Cardiac ventricle fibroblast (primary cell): ENCODE results near the gene DOP1A. TPM values are rescaled to one million over a fixed set of nuclear protein-coding genes. Genes with fewer than 3 reads are reported as not detected.

Source experiments
- total RNA-seq: library from RNA; depleted of rRNA; stranded (reverse); fragments of >200 nt; gene quantifications from 2 replicates; pipeline ENCODE4 v1.2.3, GENCODE V29; 2015

The DOP1A gene, protein sequence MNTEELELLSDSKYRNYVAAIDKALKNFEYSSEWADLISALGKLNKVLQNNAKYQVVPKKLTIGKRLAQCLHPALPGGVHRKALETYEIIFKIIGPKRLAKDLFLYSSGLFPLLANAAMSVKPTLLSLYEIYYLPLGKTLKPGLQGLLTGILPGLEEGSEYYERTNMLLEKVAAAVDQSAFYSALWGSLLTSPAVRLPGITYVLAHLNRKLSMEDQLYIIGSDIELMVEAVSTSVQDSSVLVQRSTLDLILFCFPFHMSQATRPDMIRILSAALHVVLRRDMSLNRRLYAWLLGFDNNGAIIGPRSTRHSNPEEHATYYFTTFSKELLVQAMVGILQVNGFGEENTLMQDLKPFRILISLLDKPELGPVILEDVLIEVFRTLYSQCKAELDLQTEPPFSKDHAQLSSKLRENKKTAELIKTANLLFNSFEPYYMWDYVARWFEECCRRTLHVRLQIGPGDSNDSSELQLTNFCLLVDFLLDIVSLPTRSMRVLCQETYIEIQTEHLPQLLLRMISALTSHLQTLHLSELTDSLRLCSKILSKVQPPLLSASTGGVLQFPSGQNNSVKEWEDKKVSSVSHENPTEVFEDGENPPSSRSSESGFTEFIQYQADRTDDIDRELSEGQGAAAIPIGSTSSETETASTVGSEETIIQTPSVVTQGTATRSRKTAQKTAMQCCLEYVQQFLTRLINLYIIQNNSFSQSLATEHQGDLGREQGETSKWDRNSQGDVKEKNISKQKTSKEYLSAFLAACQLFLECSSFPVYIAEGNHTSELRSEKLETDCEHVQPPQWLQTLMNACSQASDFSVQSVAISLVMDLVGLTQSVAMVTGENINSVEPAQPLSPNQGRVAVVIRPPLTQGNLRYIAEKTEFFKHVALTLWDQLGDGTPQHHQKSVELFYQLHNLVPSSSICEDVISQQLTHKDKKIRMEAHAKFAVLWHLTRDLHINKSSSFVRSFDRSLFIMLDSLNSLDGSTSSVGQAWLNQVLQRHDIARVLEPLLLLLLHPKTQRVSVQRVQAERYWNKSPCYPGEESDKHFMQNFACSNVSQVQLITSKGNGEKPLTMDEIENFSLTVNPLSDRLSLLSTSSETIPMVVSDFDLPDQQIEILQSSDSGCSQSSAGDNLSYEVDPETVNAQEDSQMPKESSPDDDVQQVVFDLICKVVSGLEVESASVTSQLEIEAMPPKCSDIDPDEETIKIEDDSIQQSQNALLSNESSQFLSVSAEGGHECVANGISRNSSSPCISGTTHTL (N-terminal part only)
- 6.6 and 23.8 TPM in 2 replicates for total RNA-seq

DNA sequence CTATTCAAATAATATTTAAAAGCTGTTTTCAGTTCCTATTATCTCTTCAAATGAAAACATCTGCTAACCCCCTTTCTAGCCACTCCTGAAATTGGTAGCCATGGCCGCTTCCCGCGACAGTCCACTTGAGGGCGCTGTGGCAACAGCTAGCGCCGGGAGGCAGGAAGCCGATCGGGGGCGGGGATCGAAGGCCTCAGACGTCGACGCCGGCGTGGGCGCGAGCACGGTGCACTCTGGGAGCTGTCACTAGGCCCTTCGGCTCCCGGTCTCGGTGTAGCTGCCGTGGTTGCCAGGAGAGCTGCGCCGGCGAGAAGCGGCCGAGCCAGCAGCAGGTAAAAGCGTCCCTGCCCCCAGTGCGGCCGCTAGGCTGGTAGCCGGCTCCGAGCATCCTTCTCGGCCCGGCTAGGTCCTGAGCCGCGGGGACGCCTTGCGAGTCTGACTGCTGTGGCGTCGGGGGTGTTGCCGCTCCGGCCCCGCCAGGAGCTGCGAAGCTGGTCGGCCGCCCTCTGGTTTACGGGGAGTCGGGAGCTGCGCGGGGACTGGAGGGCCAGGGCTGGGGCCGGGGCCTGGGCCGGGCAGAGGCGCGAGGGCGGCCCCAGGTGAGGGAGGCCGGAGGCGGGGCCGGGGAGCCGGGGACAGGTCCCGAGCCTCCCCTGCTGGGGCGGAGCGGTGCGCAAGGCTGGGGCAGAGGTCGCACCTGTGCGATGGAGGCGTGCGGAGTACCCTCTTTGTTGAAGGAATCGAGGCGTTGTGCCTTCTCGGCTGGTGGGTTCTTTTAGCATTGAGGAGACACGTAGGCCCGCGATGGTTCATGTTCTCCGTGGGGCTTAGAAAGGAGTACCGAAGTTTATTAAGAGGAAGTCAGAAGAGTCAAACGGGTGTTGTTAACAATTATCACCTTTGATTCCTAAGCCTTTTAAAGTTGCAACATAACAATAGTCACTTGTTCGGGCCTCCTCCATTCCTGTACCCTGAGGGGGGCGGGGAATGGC lies at the start of gene DOP1A:
TSS of gene DOP1A (plus strand) at position 224 of the 992 bp plus-strand sequence. CDS start 29,307 bp downstream, outside the sequence.

DNA sequence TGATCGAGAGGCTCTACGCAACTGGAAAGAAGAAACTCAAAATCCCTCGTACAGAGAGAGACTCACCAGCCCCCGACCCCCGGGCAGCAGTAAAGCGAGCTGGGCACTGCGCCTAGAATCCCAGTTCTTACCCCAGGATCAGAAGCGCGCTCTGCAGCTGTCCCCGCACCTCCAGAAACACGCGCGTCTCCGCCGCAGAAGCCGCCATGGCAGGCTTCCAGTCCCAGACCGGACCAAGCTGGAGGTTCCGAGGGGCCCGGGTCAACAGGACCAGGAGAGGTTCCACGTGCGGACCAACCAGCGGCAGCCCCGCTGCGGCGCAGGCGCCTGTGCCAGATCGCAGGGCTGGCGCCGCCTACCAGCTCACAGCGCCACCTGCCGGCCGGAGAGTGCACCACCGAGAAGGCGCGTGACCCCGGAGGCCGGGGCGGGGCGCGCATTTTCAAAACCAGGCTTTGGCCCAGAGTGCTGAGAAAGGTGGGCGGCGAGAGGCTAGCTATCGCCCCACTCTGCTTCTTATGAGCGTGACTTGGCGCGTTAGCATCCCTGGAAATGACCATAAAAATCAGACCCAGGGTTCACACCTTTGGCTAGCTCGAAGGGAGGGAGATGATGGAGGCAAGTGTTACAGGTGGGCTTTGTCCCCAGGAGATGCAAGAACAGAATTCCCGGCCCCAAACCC lies 1.8 kb upstream of the DOP1A start, which contains the start of gene UBE3D:
TSS of gene UBE3D (minus strand) at position 331 of the 682 bp plus-strand sequence. CDS start at position 208, 123 bp downstream.

DNA sequence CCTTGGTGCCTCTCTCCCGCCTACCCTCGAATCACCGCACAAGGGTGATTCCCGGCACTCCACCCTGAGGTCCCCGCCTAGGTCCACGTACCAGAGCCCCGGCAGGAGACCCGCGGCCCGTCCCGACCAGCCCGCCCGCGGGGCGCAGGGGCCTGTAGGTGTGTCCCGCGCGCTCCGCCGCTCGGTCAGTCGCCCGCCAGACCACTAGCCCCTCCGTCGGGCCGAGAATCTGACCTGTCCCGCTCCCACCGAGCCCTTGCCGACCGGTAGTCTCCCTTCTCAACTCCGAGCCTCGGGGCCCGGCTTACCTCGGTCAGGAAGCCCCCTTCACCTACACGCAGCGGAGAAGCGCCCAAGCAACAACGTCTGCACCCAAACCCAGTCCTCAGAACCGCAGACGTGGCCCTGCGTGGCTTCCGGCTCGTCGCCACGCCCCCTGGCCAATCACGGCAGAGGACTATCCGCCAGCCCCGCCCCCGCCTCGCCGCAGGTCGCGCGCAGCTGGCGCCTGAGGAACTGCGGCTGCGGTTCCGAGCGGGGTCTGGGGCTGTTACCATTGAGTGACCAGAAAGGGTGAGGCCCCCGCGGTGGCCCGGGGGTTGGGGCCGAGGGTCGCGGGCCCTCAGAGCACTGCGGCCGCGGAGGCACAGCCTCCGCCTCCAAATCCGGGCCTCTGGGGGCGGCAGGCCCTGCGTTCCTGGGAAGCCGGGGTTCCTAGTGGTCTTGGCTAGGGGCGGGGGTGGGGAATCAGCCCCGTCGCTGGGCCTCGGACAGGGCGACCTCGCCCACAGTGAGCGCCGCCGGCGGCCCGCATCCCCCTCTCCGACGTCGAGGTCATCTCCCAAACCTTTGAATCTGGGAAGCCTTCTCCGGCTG lies 125.6 kb downstream of the DOP1A start, which contains the start of the genes PGM3 and RWDD2A:
TSS of gene PGM3 (minus strand) at position 395 of the 876 bp plus-strand sequence. CDS start 2,253 bp downstream, outside the sequence.
TSS of gene RWDD2A (plus strand) at position 487 of the 876 bp plus-strand sequence. CDS start 1,095 bp downstream, outside the sequence.

Other genes starting within 250 kb of the DOP1A start
- 4.5 and 4.6 TPM in 2 replicates for gene UBE3D, start 1.8 kb upstream of the DOP1A start, total RNA-seq
- 35.2 and 54.7 TPM in 2 replicates for gene PGM3, start 125.6 kb downstream of the DOP1A start, total RNA-seq
- gene RWDD2A, start 125.7 kb downstream of the DOP1A start, total RNA-seq, result 3.1 and 5.4 TPM in 2 replicates